ENCODE results near the gene BPI.
A peak's percentile ranks its signal among the peaks of the same experiment; 100 is the strongest.
"Not testable (repeated sequence)": the region's sequence is repeated elsewhere in the genome, so short reads cannot be mapped to it uniquely, and the experiment has no call there.

The BPI gene

GRCh38 chr20:38303908-38304379, at the start of gene BPI:
TSS of gene BPI (plus strand) at chr20:38304156. CDS start at chr20:38304224, 68 bp downstream.
- DNase-seq, result peak; percentile 5

DNA sequence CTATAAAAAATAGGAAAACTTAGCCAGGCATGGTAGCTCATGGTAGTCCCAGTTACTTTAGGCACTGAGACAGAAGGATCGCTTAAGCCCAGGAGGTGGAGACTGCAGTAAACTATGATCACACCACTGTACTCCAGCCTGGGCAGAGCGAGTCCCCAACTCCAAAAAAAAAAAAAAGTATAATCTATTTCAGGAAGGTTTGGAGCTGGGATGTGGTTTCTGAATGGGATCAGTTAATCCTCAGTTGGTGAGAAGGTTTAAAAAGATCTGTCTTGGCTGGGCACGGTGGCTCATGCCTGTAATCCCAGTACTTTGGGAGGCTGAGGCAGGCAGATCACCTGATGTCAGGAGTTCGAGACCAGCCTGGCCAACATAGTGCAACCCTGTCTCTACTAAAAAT, 49.3 kb upstream of the BPI start:
- DNase-seq, result not testable (repeated sequence)

- no peak for DNase-seq
Measured at GRCh38 chr20:38255393-38255792, 48.6 kb upstream of the BPI start.

DNA sequence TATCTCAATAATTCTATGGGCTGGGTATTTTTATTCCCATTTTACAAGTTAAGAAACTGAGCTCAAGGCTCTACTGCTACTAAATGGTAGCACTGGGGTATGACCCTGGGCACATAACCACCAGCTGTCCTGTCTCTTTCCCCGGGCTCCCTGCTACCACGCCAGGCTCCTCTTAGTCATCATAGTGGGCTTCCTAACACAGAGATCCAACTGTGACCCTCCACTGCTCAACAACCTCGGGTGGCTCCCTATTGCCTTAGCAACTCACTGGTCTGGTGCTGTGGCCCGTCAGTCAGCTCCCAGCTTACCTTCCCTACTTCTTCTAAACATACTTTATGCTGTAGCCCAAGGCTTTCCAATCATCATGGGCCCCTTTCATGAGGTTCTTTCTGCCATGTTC, 47.9 kb upstream of the BPI start:
- no peak for DNase-seq

- no peak for DNase-seq
Measured at GRCh38 chr20:38256966-38257365, 47.0 kb upstream of the BPI start.

- DNase-seq, result no peak
Measured at GRCh38 chr20:38258545-38259215, 45.3 kb upstream of the BPI start.

DNA sequence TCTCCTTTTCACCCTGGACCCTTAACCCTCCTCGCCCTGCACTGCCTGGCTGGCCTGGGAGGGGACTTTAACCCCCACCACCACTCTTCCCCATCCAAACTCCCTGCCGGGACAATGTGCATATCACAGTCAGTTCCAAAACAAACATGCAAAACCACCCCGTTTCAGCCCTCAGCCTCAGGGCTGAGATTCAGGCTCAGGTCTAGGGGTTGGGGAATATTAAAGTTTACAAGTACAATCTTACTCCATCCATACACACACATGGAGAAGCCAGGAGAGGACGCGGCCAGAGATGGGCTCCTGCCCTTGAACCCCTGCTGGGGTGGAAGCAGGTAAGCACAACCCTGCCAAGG, 44.0 kb upstream of the BPI start:
- DNase-seq, result no peak

DNA sequence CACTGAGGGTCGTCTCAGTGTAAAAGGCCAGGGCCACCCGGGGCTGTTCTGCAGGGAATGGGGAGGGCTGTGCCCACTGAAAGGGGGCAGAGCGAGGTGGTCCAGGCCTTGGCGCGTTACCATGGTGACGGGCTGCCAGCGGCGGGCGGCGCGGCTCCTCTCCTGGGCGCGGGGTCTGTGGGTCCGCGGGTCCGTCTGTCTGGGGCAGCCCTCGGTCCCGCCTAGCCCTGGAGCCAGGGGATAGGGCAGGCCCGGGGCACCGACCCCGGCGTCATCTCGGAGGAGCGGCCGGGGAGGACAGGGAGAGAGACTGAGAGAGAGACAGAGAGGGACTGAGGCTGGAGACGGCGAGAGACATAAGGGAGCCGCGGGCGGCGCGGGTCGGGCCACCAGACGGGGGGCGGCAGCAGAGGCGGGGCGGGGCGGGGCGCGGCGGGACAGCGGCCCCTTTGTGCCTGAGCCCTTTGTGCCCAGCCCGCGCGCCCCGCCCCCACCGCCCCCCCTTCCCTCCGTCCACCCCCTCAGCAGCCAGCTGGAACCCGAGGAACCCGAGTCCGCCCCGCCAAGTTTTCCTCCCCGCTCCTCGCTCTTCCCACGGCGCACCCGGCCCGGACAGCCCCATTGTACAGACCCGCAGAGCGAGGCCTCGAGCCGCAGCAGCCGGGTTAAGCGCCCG, 43.4 kb upstream of the BPI start, which contains the start of gene KIAA1755:
TSS of gene KIAA1755 (minus strand) at position 358 of the 676 bp plus-strand sequence. CDS start at position 123, 235 bp downstream.
- DNase-seq, result no peak

- DNase-seq, result no peak
Measured at GRCh38 chr20:38261054-38261390, 42.9 kb upstream of the BPI start.

- no peak for DNase-seq
Measured at GRCh38 chr20:38262931-38263330, 41.0 kb upstream of the BPI start.

GRCh38 chr20:38266426-38266825, 37.5 kb upstream of the BPI start:
- no peak for DNase-seq

DNA sequence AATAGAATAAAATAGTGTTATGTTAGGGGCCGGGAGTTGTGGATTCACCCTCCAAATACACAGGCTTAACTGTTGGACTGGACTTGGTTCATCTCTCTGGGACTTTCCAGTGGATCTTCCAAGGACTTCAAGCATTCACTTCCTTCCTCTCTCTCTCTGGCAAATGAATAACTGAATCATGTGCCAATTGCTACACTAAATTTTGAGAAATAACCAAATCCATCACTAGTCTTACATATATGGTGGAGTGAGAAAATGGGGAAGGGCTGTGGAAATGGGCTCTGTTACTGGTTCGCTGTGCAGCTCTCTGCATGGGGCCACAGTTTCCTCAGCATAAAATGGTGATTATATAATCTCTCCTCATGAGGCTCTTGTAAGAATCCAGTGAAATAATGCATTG, 36.7 kb upstream of the BPI start:
- no peak for DNase-seq

DNA sequence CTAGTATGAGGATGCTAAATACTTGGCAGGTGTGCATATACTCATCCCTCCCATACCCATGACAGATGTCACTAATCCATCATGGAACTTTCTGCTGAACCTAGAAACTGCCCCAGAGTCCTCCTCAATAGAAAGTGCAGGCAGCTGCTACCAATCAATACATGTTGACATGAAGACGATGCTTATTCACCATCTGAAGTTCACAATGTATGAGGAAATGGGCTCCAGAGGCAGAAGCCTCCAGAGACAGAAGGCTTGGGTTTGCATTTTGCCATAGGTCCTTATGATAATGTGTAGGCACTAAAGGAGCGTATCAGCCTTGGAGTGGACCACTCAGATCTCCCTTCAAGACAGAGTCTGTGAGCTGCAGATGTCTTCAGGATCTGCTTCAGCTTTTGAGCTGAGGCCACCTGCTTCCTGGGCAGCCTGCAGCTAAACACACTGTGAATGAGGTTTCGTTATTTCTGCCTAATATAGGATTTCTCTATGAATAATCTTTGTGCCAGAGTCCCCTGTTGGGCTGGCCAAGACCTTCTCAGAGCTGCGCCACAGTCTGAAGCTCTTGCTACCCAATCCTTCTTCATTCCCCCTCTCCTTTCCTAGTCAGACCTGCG, 35.9 kb upstream of the BPI start:
- DNase-seq, result no peak

GRCh38 chr20:38269040-38269439, 34.9 kb upstream of the BPI start:
- no peak for DNase-seq

GRCh38 chr20:38269715-38270114, 34.2 kb upstream of the BPI start:
- DNase-seq, result no peak

GRCh38 chr20:38270869-38271605, 32.9 kb upstream of the BPI start:
- DNase-seq, result no peak

GRCh38 chr20:38271608-38272120, 32.3 kb upstream of the BPI start:
- DNase-seq, result no peak

- DNase-seq, result no peak
Measured at GRCh38 chr20:38272398-38272797, 31.6 kb upstream of the BPI start.

GRCh38 chr20:38272961-38273360, 31.0 kb upstream of the BPI start:
- DNase-seq, result no peak

DNA sequence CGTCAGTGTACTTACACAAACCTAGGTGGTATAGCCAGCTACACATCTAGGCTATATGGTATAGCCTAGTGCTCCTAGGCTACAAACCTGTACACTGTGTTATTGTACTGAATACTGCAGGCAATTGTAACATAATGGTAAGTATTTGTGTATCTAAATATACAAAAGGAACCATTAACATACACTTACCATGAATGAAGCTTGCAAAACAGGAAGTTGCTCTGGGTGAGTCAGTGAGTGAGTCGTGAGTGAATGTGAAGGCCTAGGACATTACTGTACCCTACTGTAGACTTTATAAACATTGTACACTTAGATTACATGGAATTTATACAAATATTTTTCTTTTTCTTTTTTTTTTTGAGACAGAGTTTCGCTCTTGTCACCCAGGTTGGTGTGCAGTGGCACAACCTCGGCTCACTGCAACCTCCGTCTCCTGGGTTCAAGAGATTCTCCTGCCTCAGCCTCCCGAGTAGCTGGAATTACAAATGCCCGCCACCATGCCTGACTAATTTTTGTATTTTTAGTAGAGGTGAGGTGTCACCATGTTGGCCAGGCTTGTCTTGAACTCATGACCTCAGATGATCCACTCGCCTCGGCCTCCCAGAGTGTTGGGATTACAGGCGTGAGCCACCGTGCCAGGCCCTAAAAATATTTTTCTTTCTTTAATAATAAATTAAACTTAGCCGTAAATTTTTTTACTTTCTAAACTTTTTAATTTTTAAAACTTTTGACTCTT, 28.0 kb upstream of the BPI start:
- DNase-seq, result no peak

DNA sequence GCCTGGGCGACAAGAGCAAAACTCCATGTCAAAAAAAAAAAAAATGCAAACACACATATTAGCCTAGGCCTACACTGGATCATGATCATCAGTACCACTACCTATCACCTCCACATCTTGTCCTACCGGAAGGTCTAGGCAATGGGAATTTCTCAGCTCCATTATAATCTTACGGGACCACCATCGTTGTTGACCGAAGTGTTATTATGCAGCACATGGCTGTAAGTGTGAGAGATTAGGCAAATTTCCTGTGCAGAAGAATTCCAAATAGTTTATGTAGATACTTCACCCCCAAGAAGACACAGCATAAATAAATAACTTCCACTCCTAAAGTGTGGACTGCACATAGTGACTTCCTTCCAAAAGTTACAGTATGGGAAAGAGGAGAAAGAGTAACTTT, 26.7 kb upstream of the BPI start:
- DNase-seq, result no peak

DNA sequence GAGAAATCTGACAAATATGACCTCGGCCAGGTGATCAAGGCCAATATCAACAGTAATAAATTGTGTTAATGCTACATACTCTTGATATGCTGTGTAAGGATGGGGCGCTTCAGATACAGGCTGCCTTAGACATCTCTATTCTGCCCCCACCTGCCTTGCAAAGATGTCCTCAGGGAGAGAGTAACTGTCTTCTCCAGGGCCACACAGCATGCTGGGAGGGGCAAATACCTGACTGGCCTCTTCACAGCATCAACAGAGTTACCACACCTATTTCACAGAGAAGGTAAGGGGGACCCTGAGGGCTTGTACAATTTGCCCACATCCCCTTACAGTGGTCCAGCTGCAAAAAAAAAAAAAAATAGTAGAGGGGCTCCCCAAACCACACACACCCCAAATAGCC, 26.3 kb upstream of the BPI start:
- no peak for DNase-seq

GRCh38 chr20:38278131-38278530, 25.8 kb upstream of the BPI start:
- DNase-seq, result no peak

Data from activated CD4-positive, alpha-beta T cell treated with anti-CD3 and anti-CD28 coated beads, Interleukin-2, amount 50 U/mL, for 16 hours (primary cell).